Activated gamma-delta T cell (primary cell): ENCODE data around the gene MTG1.

Source experiments
- DNase-seq: peaks from one replicate; lab custom pipeline; 2025; lab: John Stamatoyannopoulos, UW
- total RNA-seq, 2 donors: gene quantifications; one replicate each; lab custom pipeline; 2026; lab: John Stamatoyannopoulos, UW

MTG1 gene, protein sequence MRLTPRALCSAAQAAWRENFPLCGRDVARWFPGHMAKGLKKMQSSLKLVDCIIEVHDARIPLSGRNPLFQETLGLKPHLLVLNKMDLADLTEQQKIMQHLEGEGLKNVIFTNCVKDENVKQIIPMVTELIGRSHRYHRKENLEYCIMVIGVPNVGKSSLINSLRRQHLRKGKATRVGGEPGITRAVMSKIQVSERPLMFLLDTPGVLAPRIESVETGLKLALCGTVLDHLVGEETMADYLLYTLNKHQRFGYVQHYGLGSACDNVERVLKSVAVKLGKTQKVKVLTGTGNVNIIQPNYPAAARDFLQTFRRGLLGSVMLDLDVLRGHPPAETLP
- 20.8 to 22.6 reads per million in 2 donors for total RNA-seq

DNA sequence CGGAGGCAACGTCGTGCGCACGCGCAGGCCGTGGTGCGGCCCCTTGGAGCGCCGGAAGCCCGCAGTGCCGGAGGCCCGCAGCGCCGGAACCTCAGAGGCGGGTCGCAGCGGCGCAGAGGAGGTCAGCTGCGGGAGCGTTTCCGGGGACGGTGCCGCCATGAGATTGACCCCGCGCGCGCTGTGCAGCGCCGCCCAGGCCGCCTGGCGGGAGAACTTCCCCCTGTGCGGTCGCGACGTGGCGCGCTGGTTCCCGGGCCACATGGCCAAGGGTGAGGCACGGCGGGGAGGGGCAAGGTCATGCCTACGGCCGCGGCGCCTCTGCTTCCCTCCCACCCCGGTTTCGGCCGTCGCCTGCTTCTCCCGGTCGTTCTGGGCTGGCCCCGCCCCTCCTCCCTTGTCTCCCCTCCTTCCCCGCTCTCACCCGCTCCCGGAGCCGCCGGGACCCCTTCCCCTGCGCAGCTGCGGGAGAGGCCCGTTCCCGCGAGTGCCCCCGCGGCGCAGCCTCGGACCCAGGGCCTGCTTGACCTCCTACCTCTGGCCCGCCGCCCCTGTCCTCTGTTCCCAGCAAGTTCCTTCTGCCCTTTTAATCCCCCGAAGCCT is at the start of gene MTG1:
Gene MTG1 (plus strand): TSS at position 94 of the 600 bp plus-strand sequence. CDS start 64 bp downstream, at position 158.
- peak; percentile 91 for DNase-seq

- DNase-seq: no peak
Observed at GRCh38 chr10:133344236-133344635, 49.7 kb upstream of the MTG1 start.

GRCh38 chr10:133346413-133346812 is 47.5 kb upstream of the MTG1 start:
- no peak for DNase-seq

DNA sequence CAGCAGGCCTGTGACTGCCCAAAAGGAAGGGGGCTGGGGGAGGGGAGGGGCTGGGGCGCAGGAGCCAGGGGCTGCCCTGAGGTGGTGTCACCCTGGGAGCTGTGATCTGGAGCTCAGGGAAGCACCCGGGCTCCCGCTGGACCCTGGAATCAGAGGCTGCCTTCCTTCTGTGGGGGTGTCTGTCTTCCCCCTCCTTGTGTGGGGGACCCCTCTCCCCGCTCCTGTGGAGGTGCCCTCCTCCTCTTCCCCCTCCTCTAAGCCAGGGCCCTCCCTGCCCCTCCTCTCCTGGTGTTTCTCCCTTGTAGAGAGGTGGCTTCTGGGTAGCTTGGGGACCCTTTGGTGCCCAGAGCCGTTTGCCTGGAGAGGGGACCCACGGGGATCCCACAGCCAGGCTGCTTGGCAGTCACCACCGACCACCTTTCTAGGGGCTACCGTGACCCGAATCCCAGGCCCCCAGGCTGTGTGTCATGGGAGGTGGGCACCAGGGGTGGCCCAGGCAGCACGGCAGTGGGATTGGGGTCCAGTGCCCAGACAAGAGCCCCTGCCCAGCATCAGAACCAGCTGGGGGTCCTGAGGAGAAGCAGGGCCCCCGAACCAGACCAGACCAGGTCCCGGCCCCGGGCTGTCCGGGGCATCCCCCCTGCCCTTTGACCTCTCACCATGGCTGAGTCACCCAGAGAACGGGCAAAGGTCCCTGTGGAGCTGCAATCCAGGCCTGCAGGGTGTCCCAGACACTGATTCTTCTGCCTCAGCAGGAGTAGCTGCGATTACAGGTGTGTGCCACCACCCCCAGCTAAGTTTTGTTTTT is 46.0 kb upstream of the MTG1 start:
- no peak for DNase-seq

DNA sequence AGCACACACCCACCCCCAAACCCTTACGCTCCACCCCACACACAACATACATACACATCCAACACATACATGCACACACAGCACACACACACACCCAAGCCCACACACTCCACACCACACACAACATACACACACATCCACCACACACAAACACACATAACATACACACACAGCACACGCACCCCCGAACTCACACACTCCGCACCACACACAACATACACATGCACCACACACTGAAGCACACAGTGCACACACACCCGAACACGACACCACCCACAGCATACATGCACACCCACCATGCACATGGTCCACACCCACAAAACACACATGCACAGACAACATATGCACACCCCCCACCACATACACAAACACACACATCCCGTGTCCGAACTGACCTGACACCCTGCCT is 44.8 kb upstream of the MTG1 start:
- DNase-seq: no peak

GRCh38 chr10:133349577-133350011 is 44.4 kb upstream of the MTG1 start:
- DNase-seq: no peak

DNA sequence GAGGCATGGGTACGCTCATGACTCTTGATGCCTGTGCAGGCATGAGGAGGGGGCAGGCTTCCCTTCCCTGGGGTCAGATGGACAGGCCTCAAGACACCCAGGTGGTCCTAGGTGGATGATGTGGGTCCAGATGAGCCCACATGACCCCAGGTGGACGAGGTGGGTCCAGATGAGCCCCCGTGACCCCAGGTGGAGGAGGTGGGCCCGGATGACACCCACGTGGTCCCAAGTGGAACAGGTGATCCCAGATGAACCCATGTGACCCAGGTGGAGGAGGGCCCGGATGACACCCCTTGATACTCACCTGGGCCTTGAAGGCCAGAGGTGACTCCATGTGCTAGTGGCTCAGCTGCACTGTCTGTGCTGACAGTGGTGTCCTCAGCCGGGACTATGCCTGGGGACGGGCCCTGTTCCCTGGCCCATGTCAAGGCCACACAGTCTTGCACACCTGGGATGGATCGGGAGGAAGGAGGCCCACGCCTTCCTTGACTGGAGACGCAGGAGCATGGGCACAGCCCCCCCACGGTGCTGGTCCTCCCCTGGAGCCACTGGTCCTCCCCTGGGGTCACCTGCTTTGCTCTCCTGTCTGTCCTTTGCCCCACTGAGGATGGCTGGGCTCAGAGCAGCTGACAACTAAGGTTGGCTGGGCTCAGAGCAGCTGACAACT is 43.5 kb upstream of the MTG1 start:
- no peak for DNase-seq

DNA sequence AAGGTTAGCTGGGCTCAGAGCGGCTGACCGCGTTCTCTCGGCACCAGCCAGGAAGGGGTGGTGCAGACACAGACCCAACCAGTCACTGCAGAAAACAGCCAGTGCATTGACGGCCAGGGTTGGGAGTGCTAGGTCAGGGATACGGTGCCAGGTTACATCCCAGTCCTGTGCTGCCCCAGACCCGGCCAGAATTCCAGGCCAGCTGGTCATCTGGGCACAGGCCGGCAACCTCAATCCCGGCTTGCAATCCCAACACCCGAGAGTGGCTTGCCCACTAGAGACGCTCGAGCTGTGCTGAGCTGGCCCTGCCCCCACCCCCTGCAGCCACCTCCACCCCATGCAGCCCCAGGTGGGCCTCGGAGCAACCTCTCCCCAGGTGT is 43.0 kb upstream of the MTG1 start:
- DNase-seq: no peak

- DNase-seq: no peak
Observed at GRCh38 chr10:133351408-133352318, 42.3 kb upstream of the MTG1 start.

DNA sequence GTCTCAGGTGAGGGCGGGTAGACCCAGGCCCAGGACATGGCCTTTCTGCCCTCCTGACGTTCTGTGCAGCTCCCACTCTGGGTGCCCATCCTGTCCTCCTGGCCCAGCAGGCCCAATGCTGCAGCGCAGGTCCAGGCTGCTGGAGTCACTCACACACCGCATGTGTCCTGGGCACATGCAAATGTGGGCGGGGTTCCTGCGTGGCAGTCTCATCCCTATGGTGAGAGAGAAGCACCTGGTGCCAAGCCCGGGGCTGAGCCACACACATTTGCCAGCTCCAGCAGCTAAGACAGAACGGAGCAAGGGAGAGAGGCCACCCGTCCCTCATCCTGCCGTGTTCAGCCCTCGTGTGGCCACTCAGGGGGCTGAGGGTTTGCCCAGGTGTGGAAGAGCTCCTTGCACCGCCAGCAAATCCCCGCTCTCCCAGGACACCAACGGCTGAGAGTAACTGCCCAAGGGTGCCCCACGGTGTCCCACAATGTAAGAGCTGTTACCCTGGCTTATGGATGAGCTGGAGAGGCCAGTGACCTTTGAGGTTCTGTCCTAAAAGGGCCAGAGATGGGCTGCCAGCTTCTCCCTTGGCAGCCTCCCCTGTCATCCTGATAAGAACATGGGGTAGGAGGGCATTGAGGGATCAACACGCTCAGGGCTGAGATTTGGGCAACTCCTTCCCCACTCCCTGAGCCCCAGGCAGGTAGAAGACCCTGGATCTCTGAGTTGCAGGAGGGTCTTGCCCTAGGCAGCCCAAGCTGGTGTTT is 40.6 kb upstream of the MTG1 start:
- DNase-seq: no peak

DNA sequence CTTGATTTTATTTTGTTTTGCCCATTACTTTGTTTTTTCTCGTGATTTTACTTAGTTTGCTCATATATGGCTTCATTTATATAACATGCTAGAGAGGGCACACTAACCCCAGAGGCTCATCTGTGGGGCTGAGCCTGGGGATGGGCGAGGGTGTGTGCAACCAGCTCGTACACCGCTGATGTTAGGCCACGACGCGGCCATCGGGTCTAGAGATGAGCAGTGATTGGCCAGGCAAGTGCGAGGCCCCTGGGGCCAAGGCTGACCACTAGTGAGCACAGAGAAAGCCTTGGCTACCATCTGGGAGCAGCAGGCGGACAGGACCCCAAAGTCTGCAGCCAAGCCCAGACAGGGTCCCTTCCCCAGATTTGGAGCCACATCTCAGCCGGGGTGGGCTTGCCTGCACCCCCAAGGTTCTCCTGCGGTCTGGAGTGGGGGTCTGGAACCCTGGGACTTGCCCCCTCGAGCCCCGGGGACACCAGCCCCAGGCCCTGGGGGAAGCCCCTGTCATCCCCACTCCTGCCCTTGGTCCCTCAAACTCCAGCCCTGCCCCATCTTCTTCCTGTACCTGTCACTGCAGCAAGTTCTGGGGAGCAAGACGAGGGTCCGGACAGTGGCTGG is 39.9 kb upstream of the MTG1 start:
- no peak for DNase-seq

GRCh38 chr10:133354672-133355240 is 39.2 kb upstream of the MTG1 start:
- no peak for DNase-seq

DNA sequence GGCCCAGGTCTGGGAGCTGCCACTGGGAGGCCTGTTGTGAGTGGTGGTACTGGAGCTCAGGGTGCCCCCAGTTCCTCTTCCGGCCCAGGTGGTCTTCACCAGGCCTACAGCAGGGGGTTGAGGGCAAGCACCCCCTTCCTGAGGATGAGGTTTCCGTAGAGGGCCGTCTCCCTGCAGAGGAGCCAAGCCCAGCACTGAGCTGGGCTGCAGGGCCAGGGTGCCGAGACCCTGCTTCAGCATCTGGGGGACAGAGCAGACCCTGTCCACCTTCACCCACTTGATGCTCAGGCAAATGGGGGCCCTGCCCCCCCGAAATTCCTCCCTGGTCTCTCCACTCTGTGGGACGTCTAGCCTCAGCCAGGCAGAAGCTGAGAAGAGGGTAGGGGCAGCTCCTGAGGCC is 38.7 kb upstream of the MTG1 start:
- DNase-seq: no peak

- DNase-seq: no peak
Observed at GRCh38 chr10:133355991-133356390, 38.0 kb upstream of the MTG1 start.

DNA sequence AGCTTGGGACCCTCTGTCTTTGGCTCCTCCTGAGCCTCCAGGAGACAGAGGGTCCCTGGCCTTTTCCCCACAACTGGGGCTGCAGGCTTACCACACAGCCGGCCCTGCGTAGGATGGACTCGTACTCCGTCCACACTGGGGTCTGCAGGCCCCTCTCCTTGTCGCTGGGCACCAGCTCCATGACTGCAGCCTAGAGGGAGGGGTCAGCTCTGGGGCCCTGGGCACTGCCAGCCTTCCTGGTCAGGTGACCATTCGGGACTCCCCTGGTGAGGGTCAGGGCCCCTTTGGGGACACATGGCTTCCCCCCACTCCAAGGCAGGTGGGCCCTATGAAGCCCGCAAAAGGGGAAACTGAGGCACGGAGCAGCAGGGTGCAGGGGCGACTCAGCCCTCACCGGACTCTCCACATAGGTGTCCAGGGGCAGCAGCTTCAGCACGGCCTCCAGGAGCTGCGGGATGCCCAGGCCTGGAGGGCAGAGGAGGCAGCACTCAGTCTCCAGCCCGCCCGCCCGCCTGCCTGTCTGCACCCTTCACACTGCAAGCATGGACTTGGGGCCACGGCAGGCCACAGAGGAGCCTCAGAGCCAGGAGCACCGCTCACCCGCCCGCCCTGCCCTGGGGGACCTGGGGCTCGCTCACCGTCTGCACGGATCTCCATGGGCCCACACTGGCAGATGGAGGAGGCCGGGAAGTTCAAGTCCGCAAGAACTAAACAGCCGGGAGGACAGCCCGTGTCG is 37.2 kb upstream of the MTG1 start:
- DNase-seq: no peak

DNA sequence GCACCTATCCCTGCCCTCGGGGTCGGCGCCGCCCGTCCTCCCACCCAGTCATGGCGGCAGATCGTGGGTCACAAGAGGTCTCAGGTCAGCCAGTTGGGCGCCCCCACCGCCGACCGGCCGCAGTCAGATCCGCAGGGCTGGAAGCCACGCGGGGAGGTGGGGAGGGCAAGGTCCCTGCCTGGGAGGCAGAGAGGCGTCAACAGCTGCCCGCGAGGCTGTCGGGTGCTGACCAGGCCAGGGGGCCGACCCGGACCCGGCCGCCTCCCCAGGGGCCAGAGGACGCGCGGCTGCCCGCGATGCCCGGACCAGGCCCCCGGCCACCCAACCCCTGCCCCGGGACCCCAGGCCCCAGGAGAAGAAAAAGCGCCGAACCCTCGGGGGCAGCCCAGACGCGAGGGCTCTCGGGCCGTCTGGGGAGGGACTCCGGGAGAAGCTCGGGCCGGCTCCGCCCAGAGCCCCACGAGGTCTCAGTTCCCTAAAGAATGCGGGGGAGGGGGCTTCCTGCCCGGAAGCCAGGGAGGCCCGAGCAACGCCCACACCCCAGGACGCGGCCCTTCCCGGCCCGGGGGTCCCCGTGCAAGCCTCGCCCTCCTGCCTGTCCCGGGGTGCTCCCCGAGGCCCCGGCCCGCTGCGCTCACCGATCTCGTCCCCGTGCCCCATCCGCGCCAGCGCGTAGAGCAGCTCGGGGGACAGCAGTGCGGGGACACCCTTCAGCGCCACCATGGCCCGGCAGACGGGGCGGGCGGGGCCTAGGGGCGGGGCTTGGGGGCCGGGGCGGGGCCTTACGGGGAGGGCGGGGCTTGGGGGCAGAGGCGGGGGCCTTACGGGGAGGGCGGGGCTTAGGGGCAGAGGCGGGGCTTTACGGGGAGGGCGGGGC is 36.4 kb upstream of the MTG1 start, which contains the start of gene FUOM:
Gene FUOM (minus strand): TSS at position 735 of the 877 bp plus-strand sequence. CDS start 12 bp downstream, at position 723.
- peak; percentile 63 for DNase-seq

- no peak for DNase-seq
Observed at GRCh38 chr10:133358162-133358924, 35.6 kb upstream of the MTG1 start.
